Left renal pelvis (tissue), 4 donors: ENCODE data around the gene FN1. TPM values are rescaled to one million over a fixed set of nuclear protein-coding genes. Genes with fewer than 3 reads are reported as not detected.
"Not testable (repeated sequence)": the region's sequence is repeated elsewhere in the genome, so short reads cannot be mapped to it uniquely, and the experiment has no call there.

Source experiments
- DNase-seq, 4 donors: peaks; one replicate each; pipeline ENCODE4 v3.0.0-alpha.2; 2013; ENCODE audit warnings: low read depth in 4 of 4, low spot score in 3 of 4
- polyA plus RNA-seq, 4 donors: library from polyadenylated mRNA; unstranded; fragments of 120-200 nt; gene quantifications; one replicate each; pipeline ENCODE4 v1.2.1, GENCODE V29; 2013; ENCODE audit not compliant: insufficient read length in 4 of 4

Gene FN1
- polyA plus RNA-seq, 4 donors, result 344 to 662 (median 555) TPM

GRCh38 chr2:215423928-215424540 is 11.8 kb downstream of the FN1 start:
- DNase-seq, result no peak

DNA sequence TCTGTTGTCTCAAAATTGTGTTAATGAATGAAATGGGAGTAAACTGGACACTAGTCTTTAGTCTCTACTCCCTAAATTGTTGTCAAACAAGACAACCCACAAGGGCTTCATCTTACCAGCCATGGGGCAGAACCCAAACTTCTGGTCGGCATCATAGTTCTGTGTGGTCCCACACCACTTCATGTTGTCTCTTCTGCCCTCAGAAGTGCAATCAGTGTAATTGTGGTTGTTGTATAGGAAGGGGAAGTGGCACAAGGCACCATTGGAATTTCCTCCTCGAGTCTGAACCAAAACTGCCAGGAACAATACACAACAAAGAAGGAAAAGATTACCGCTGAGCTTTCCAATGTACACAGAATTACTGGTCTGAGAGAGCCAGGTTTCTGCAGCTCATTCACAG is 12.6 kb downstream of the FN1 start:
- no peak for DNase-seq

DNA sequence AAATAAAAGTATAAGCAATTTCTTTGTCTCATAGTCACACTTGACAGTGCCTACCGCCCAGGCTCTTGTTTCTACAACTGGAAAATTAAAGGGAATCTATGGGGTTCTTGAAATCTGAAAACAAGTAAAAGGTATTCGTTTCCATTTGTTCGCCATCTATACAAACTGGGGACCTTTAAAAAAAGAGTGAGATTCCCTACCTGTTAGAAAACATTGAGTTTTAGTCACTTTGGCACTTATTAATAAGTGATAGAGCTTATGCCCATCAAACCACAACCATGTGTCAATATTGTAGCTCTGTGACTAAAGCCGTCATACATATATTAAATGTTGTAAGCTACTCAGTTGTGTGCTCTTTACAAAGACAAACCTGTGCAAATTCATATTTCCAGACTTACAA is 13.2 kb downstream of the FN1 start:
- no peak for DNase-seq

GRCh38 chr2:215421859-215422461 is 13.9 kb downstream of the FN1 start:
- DNase-seq, result no peak

- DNase-seq, result no peak
Observed at GRCh38 chr2:215420471-215420935, 15.4 kb downstream of the FN1 start.

DNA sequence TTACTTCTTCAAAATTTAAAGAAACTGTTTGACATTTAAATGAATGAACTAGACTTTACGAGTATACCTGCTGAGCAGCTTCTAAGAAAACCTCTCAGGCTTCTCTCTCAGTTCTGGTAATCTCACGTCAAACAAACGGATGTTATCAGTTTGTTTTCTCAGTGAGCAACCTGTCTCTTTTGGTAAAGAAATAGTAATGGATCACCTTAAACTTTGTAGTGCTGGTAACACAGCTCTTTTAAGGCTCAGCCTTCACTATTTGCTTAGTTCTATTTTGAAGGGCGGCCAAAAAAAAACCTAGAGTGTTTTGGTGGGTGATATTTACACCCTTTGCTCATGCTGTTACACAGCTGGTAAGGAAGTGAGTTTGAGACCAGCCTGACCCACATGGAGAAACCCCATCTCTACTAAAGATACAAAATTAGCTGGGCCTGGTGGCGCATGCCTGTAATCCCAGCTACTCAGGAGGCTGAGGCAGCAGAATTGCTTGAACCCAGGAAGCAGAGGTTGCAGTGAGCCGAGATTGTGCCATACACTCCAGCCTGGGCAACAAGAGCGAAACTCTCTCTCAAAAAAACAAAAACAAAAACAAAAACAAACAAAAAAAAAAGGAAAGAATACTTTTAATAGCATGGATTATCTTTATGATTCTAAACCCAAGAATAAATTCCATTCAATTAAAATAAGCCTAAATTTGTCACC is 15.9 kb downstream of the FN1 start:
- DNase-seq, result no peak

DNA sequence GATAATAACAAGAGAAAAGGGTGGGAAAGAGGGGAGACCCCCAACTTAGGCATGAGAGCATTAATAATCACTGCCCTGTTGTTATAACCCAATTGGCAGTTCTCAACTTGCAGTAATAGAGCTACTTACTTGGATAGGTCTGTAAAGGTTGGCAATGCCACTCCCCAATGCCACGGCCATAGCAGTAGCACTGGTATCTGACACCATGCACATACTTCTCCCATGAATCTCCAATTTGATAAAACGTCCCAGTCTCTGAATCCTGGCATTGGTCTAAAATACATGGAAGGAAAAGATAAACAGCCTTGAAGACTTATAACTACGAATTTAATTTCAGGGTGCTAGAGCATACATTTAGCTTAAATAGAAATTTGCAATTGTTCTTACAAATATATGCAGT is 16.8 kb downstream of the FN1 start:
- DNase-seq, result no peak

- no peak for DNase-seq
Observed at GRCh38 chr2:215418064-215418963, 17.6 kb downstream of the FN1 start.

GRCh38 chr2:215417400-215417951 is 18.4 kb downstream of the FN1 start:
- no peak for DNase-seq

GRCh38 chr2:215416656-215417055 is 19.2 kb downstream of the FN1 start:
- no peak for DNase-seq

- no peak for DNase-seq
Observed at GRCh38 chr2:215415820-215416577, 19.9 kb downstream of the FN1 start.

GRCh38 chr2:215415218-215415617 is 20.6 kb downstream of the FN1 start:
- DNase-seq, result no peak

DNA sequence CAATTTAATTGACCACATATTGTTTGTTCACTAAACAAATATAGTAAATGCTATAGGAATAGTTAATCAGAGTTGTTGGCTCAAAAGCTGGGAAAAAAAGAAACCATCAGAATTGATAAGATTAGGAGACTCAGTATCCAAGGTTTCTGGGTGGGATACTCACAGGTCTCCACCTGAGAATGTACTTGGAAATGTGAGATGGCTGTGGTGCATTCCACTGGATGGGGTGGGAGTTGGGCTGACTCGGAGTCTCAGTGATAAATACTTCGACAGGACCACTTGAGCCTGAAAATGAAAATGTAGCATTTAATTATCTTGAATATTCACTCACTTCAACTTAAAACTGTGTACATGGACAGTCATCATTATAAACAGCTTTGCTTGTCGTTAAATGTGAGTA is 21.2 kb downstream of the FN1 start:
- DNase-seq, result no peak

- DNase-seq, result no peak
Observed at GRCh38 chr2:215413974-215414373, 21.9 kb downstream of the FN1 start.

DNA sequence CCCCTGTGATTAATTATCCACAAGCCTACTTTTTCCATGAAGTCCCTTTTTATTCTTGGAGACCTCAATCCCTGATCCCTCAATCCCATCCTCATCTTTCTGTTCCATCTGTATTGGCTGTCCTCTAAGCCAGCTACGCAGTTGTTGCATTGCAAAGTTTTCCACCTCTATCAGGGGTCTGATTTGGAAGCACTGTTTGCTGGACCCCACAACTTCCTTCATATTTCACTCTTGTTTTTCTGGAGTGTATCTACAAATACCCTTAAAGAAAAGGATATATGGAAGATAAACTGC is 22.4 kb downstream of the FN1 start:
- DNase-seq, result no peak

- no peak for DNase-seq
Observed at GRCh38 chr2:215411941-215412743, 23.7 kb downstream of the FN1 start.

DNA sequence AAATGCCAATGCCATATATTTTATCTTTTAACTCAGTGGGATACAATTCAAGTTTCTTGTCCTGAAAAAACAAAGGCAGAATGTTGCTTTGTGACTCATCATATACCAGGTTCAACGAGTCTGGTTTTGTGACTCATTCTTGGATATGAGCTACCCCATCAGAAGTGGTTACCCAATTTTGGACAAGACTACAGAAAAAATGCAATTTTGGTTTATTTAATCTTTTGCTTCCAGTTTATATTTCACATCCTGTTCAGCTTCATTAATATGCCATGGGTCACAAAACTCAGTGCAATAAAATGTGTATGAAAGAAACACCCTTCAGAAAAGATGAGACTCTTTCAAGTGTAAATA is 25.0 kb downstream of the FN1 start:
- DNase-seq, result no peak

- DNase-seq, result not testable (repeated sequence)
Observed at GRCh38 chr2:215410181-215410931, 25.5 kb downstream of the FN1 start.
